Gastrocnemius medialis (tissue), 4 donors: ENCODE measurements around the gene ZNF30. TPM values are rescaled to one million over a fixed set of nuclear protein-coding genes. Genes with fewer than 3 reads are reported as not detected.
"Not testable (repeated sequence)": the region's sequence is repeated elsewhere in the genome, so short reads cannot be mapped to it uniquely, and the experiment has no call there.

Experiments used
- ATAC-seq, 2 donors: fragments of 150-250 bp; one replicate each; pipeline ENCODE4 v1.9.1; 2016
- DNase-seq, 2 donors: peaks; one replicate each; pipeline ENCODE4 v3.0.0-alpha.2; 2019
- H3K27ac ChIP-seq, 4 donors: fragments of 200-600 bp; sonication (generic); 1 replicate in 1 of 4; 2 replicates in 3 of 4; pipeline ENCODE4 v1.5.1; 2016 to 2018; ENCODE audit warnings: mild to moderate bottlenecking in 2 of 4, moderate library complexity in 1 of 4
- H3K27me3 ChIP-seq, 3 donors: fragments of 200-600 bp; sonication (generic) in 2 of 3; 1 replicate in 1 of 3; 2 replicates in 2 of 3; pipeline versions ENCODE4 v1.5.1 to v1.6.0; 2016 to 2019; ENCODE audit warnings: mild to moderate bottlenecking in 1 of 3, moderate library complexity in 1 of 3
- H3K36me3 ChIP-seq, 2 donors: fragments of 200-600 bp; sonication (generic) in 1 of 2; one replicate each; pipeline ENCODE4 v1.5.1; 2017 to 2018
- H3K4me1 ChIP-seq, 2 donors: fragments of 200-600 bp; sonication (generic) in 1 of 2; one replicate each; pipeline ENCODE4 v1.5.1; 2016 to 2017; ENCODE audit warnings: mild to moderate bottlenecking in 2 of 2
- H3K4me3 ChIP-seq, 4 donors: fragments of 200-600 bp; sonication (generic) in 3 of 4; 1 replicate in 1 of 4; 2 replicates in 3 of 4; pipeline ENCODE4 v1.5.1; 2016 to 2019; ENCODE audit warnings: mild to moderate bottlenecking in 2 of 4
- H3K9me3 ChIP-seq, 3 donors: fragments of 200-600 bp; sonication (generic) in 2 of 3; 1 replicate in 1 of 3; 2 replicates in 2 of 3; pipeline ENCODE4 v1.5.1; 2016 to 2019
- POLR2A ChIP-seq, 2 donors: fragments of 450-650 bp; IDR thresholded peaks; one replicate each; pipeline ENCODE4 v1.6.1; 2017; ENCODE audit warnings: antibody characterized with exemption in 2 of 2, mild to moderate bottlenecking in 2 of 2, moderate library complexity in 2 of 2
- in situ Hi-C, 4 donors: fragments of 200-750 bp; cut with MboI; loops; one replicate each; pipeline versions ENCODE4 v1.15.0 to v1.8.0; 2017; ENCODE audit warnings: low sequenced_read_pairs in 4 of 4
- intact Hi-C: fragments of 100-400 bp; cut with DNase I; formaldehyde crosslinking; loops from one replicate; pipeline ENCODE4 v1.15.1; 2023; ENCODE audit warnings: low total_unique reads
- total RNA-seq, 4 donors: library from RNA; depleted of rRNA; stranded (reverse); fragments of >200 nt; gene quantifications; one replicate each; pipeline versions ENCODE4 v1.1.0 to v1.2.3, GENCODE V29; 2016
- TF ChIP-seq, protein P1 (sequence below), 5 experiments: fragments of 450-650 bp in 3 of 5; fragments of 200-600 bp in 2 of 5; sonication (generic) in 2 of 5; IDR thresholded peaks in 4 of 5; conservative IDR thresholded peaks in 1 of 5; 1 replicate in 4 of 5; 2 replicates in 1 of 5; pipeline ENCODE4 v1.5.1; 2016 to 2019; ENCODE audit warnings: antibody characterized with exemption in 5 of 5, mild to moderate bottlenecking in 3 of 5, moderate library complexity in 3 of 5

ZNF30 gene
- total RNA-seq, 4 donors from 2014 or later: 0.66 to 2.3 (median 0.92) TPM

DNA sequence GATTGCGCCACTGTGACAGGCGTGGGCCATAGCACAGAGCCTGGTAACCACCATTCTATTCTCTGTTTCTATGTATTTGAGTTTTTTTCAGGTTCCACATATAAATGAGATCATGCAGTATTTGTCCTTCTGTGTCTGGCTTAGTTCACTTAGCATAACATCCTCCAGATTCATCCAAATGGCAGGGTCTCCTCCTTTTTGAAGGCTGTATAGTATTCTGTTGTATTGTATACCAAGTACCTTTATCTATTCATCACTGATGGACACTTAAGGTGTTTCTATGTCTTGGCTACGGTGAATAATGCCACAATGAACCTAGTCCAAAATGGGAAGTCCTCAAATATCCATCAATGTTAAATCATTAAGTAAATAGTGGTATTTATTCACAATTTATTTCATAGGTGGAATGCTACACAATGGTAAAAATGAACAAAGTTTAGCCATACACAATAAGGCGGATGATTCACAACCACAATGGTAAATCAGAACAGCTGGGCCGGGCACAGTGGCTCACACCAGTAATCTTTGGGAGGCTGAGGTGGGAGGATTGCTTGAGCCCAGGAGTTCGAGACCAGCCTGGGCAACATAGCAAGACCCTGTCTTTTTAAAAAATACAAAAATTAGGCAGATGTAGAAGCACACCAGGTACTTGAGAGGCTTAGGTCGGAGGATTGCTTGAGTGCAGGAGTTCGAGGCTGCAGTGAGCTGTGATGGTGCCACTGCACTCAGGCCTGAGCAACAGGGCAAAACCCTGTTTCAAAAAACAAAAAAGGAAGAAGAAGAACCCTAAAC lies 65.0 kb downstream of the ZNF30 start:
- DNase-seq (no peak), ATAC-seq (no peak)
- in situ Hi-C loops (loop anchor here in 1 of 4 donors (25.0 kb wide), 1 partner anchor 271 kb away; the partner anchor contains the start of gene USF2), intact Hi-C loops (no loop called here)
- TF ChIP-seq, protein P1, sequence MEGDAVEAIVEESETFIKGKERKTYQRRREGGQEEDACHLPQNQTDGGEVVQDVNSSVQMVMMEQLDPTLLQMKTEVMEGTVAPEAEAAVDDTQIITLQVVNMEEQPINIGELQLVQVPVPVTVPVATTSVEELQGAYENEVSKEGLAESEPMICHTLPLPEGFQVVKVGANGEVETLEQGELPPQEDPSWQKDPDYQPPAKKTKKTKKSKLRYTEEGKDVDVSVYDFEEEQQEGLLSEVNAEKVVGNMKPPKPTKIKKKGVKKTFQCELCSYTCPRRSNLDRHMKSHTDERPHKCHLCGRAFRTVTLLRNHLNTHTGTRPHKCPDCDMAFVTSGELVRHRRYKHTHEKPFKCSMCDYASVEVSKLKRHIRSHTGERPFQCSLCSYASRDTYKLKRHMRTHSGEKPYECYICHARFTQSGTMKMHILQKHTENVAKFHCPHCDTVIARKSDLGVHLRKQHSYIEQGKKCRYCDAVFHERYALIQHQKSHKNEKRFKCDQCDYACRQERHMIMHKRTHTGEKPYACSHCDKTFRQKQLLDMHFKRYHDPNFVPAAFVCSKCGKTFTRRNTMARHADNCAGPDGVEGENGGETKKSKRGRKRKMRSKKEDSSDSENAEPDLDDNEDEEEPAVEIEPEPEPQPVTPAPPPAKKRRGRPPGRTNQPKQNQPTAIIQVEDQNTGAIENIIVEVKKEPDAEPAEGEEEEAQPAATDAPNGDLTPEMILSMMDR (IDR thresholded peaks at IDR 0.05 in 4 of 5, conservative IDR thresholded peaks at IDR 0.05 in 1 of 5): no peak
- TF ChIP-seq POLR2A (IDR thresholded peaks at IDR 0.05): no peak
- Histone ChIP-seq H3K9me3 (no peaks in the 10 kb centered on the region), H3K4me3 (no peak overlapping the region), H3K4me1 (peaks cover 12 to 15% of the 10 kb centered on the region in 2 donors), H3K36me3 (peaks cover 0 to 7% of the 10 kb centered on the region in 2 donors), H3K27ac (no peak overlapping the region), H3K27me3 (no peaks in the 10 kb centered on the region)

DNA sequence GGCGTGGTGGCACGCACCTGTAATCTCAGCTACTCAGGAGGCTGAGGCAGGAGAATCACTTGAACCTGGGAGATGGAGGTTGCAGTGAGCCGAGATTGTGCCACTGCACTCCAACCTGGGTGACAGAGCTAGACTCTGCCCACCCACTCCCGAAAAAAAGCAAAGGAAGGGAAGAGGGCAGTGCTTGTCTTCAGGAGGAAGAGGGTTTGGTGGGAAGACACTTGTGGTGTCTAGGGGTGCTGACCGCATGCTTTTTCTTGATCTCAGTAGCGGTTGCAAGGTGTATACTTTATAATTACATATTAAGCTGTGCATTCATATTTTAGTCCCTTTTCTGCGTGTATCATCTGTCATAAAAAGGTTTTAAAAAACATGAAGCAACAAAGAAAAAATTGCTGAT lies 65.9 kb downstream of the ZNF30 start:
- ATAC-seq, H3K27me3 ChIP-seq, H3K4me3 ChIP-seq, intact Hi-C loops, H3K9me3 ChIP-seq, H3K27ac ChIP-seq, DNase-seq, H3K36me3 ChIP-seq: not testable (repeated sequence)
- H3K4me1 ChIP-seq: peaks cover 15 to 22% of the 10 kb centered on the region in 2 donors
- in situ Hi-C loops: loop anchor here in 1 of 4 donors (25.0 kb wide), 1 partner anchor 270 kb away; the partner anchor contains the start of gene USF2

DNA sequence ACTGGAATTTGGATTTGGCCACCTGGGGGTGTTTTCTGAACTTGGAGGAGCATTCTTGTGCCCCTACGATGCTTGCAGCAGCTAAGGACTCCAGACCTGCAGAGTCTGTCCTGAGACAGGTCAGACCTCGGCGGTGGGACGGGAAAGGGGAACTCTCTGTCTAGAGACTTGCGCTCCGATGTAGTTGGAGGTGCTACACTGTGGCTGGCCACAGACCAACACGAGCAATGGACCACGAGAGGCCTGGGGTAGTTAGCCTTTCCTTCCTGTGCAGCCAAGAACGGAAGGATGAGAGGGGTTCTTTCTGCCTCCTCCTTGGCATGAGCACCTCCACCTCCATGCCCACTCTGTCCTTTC lies 67.6 kb downstream of the ZNF30 start:
- Histone ChIP-seq H3K27me3 (no peaks in the 10 kb centered on the region), H3K4me1 (peaks cover 15 to 30% of the 10 kb centered on the region in 2 donors), H3K36me3 (peaks cover 0 to 7% of the 10 kb centered on the region in 2 donors), H3K27ac (peak overlapping the region; percentile 83 to 98 (median 92)), H3K4me3 (peak overlapping the region in 3 of 4 donors; percentile 27 to 64 (median 64)), H3K9me3 (no peaks in the 10 kb centered on the region)
- DNase-seq: no peak
- in situ Hi-C loops: loop anchor here in 1 of 4 donors (25.0 kb wide), 1 partner anchor 268 kb away; the partner anchor contains the start of gene USF2
- TF ChIP-seq, protein P1 (IDR thresholded peaks at IDR 0.05 in 4 of 5, conservative IDR thresholded peaks at IDR 0.05 in 1 of 5): no peak
- intact Hi-C loops: no loop called here
- ATAC-seq: peak in 1 of 2 donors; percentile 33

Other genes with a start within 250 kb of the ZNF30 start
- 1 to 10 TPM in 1 of 4 donors, under 1 TPM in 2, not detected in 1; 0.20 to 1.1 (median 0.20) TPM for gene SCGB2B2, start 249.7 kb upstream of the ZNF30 start, total RNA-seq
- 10 to 100 TPM; 14.9 to 43.2 (median 28.2) TPM for gene ZNF302, start 249.2 kb upstream of the ZNF30 start, total RNA-seq
- gene ZNF181, start 192.7 kb upstream of the ZNF30 start, total RNA-seq: 10 to 100 TPM; 27.3 to 77.9 (median 49.3) TPM
- 1 to 10 TPM; 1.2 to 6.3 (median 2.4) TPM for gene ZNF599, start 153.7 kb upstream of the ZNF30 start, total RNA-seq
- gene ZNF792, start 37.3 kb downstream of the ZNF30 start, total RNA-seq: 1 to 10 TPM; 1.7 to 3.5 (median 2.7) TPM
- gene GRAMD1A, start 73.4 kb downstream of the ZNF30 start, total RNA-seq: 10 to 100 TPM; 38.8 to 45.1 (median 43.7) TPM
- 100 to 1,000 TPM; 194 to 469 (median 289) TPM for gene SCN1B, start 103.6 kb downstream of the ZNF30 start, total RNA-seq
- 10 to 100 TPM in 3 of 4 donors, 1 to 10 TPM in 1; 9.1 to 24.0 (median 17.1) TPM for gene HPN, start 114.8 kb downstream of the ZNF30 start, total RNA-seq
- gene FXYD3, start 188.9 kb downstream of the ZNF30 start, total RNA-seq: 10 to 100 TPM in 1 of 4 donors, under 1 TPM in 1, not detected in 2; 0.26 to 13.4 TPM
- gene LGI4, start 208.2 kb downstream of the ZNF30 start, total RNA-seq: 10 to 100 TPM; 16.1 to 31.5 (median 27.2) TPM
- 100 to 1,000 TPM; 215 to 235 (median 225) TPM for gene FXYD1, start 211.9 kb downstream of the ZNF30 start, total RNA-seq
- gene FXYD7, start 216.4 kb downstream of the ZNF30 start, total RNA-seq: under 1 TPM in 1 of 4 donors, not detected in 3; 0.40 TPM
- gene FXYD5, start 227.8 kb downstream of the ZNF30 start, total RNA-seq: 10 to 100 TPM in 3 of 4 donors, 1 to 10 TPM in 1; 5.2 to 23.3 (median 14.3) TPM